ENCODE results near the gene NAALADL1. TPM values are rescaled to one million over a fixed set of nuclear protein-coding genes. Genes with fewer than 3 reads are reported as not detected.

The NAALADL1 gene
- total and polyA plus RNA-seq, 2 of the 4 experiments (the other 2 are of a cell fraction): 3.8 to 5.8 TPM

DNA sequence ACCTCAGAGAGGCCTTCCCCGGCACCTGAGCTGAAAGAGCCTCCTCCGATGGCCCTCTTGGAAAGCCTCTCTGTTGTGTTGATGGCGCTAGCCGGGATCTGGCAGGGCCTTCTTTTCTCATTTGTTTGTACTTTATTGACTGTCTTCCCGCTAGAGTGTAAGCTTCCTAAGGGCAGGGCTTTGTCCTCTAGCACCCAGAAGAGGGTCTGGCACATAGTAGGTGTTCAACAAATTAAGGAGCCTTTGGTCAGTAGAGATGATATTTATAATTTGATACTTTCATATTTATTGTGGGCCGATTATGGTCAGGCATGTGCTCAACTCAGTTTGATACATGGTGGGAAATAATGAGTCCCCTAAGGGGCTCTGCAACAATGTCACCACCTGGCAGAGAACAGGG, 40.4 kb downstream of the NAALADL1 start:
- Histone ChIP-seq H3K27ac (ENCODE audit: insufficient read depth, low read length) (no peak overlapping the region), H3K4me1 (ENCODE audit: control insufficient read depth, insufficient read depth, low read length) (peaks cover 5% of the 10 kb centered on the region), H3K56ac (ENCODE audit: extremely low read depth, insufficient read depth, low read length) (no peak overlapping the region), H4K91ac (ENCODE audit: insufficient read depth, low read depth, low read length) (no peak overlapping the region), H3K4ac (ENCODE audit: low read depth, low read length) (no peak overlapping the region), H2BK20ac (ENCODE audit: low read depth, low read length) (no peak overlapping the region), H2BK120ac (ENCODE audit: low read depth, low read length) (no peak overlapping the region), H2BK5ac (ENCODE audit: low read depth, low read length, poor library complexity, severe bottlenecking) (no peak overlapping the region), H3K36me3 (ENCODE audit: control insufficient read depth, insufficient read depth, low read length) (peaks cover 11% of the 10 kb centered on the region), H2BK15ac (ENCODE audit: low read depth, low read length) (no peak overlapping the region), H3K9me3 (ENCODE audit: control insufficient read depth, insufficient read depth, low read length) (no peaks in the 10 kb centered on the region), H3K23ac (ENCODE audit: low read depth, low read length) (no peak overlapping the region), H3K9me1 (ENCODE audit: insufficient read depth, low read length) (peaks cover 18% of the 10 kb centered on the region), H2AK5ac (ENCODE audit: low read depth, low read length) (no peak overlapping the region), H4K20me1 (ENCODE audit: insufficient read depth, low read length) (no peaks in the 10 kb centered on the region), H2AFZ (replicated peaks; ENCODE audit: low read length, poor library complexity) (no peak overlapping the region), H3K4me3 (ENCODE audit: insufficient read depth, low read depth, low read length) (no peak overlapping the region), H3K18ac (ENCODE audit: low read depth, low read length) (no peak overlapping the region), H3K4me2 (ENCODE audit: low read depth, low read length) (no peak overlapping the region), H3K27me3 (ENCODE audit: control insufficient read depth, insufficient read depth, low read length) (no peaks in the 10 kb centered on the region), H4K5ac (ENCODE audit: low read depth, low read length) (no peak overlapping the region), H3K9ac (ENCODE audit: low read depth, low read length) (no peak overlapping the region), H3K79me1 (ENCODE audit: low read depth in 1 of 2, low read length in 2 of 2) (peaks cover 15 to 38% of the 10 kb centered on the region in 2 experiments), H2AK9ac (replicated peaks; ENCODE audit: low read depth, low read length, poor library complexity) (no peak overlapping the region), H3K14ac (replicated peaks; ENCODE audit: low read depth, low read length) (no peak overlapping the region), H4K8ac (ENCODE audit: low read depth in 2 of 2, low read length in 2 of 2) (no peak overlapping the region)
- intact Hi-C loops (cut with micrococcal nuclease) (no loop called here), dilution Hi-C loops (cut with HindIII; ENCODE audit: low sequenced_read_pairs, unreplicated experiment) (no loop called here), in situ Hi-C loops (cut with MboI; ENCODE audit: low sequenced_read_pairs) (no loop called here)
- ATAC-seq (ENCODE audit: low read depth): no peak
- no peak for TF ChIP-seq POLR2A (IDR thresholded peaks at IDR 0.05; ENCODE audit: low read depth, low read length)
- TF ChIP-seq MAFK (IDR thresholded peaks at IDR 0.05; ENCODE audit: low read depth, low read length): no peak
- no peak for TF ChIP-seq MXI1 (IDR thresholded peaks at IDR 0.05; ENCODE audit: borderline replicate concordance, low read depth, low read length)
- no peak for TF ChIP-seq NFE2L2 (IDR thresholded peaks at IDR 0.05; ENCODE audit: low read depth, low read length)
- TF ChIP-seq, protein P1, sequence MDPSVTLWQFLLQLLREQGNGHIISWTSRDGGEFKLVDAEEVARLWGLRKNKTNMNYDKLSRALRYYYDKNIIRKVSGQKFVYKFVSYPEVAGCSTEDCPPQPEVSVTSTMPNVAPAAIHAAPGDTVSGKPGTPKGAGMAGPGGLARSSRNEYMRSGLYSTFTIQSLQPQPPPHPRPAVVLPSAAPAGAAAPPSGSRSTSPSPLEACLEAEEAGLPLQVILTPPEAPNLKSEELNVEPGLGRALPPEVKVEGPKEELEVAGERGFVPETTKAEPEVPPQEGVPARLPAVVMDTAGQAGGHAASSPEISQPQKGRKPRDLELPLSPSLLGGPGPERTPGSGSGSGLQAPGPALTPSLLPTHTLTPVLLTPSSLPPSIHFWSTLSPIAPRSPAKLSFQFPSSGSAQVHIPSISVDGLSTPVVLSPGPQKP (IDR thresholded peaks at IDR 0.05; ENCODE audit: borderline replicate concordance, low read depth, low read length): no peak
- no peak for TF ChIP-seq CTCF (conservative IDR thresholded peaks at IDR 0.05; ENCODE audit: low read depth, low read length)
- TF ChIP-seq FOS (IDR thresholded peaks at IDR 0.05; ENCODE audit: low read depth, low read length): no peak
- TF ChIP-seq SMC3 (IDR thresholded peaks at IDR 0.05; ENCODE audit: low read depth, low read length): no peak
- TF ChIP-seq CHD1 (IDR thresholded peaks at IDR 0.05; ENCODE audit: low read depth, low read length): no peak
- TF ChIP-seq RAD21 (IDR thresholded peaks at IDR 0.05; ENCODE audit: low read length): no peak
- TF ChIP-seq RCOR1 (IDR thresholded peaks at IDR 0.05; ENCODE audit: insufficient replicate concordance, low read length): no peak
- TF ChIP-seq USF2 (IDR thresholded peaks at IDR 0.05; ENCODE audit: low read depth, low read length): no peak
- TF ChIP-seq MAZ (IDR thresholded peaks at IDR 0.05; ENCODE audit: borderline replicate concordance, low read depth, low read length): no peak
- TF ChIP-seq BHLHE40 (IDR thresholded peaks at IDR 0.05; ENCODE audit: low read depth, low read length): no peak
- CTCF ChIA-PET: no interaction called here
- WGBS, 2 experiments (ENCODE audit: extremely low coverage in 2 of 2, insufficient read length in 1 of 2): no CpG with 5 or more reads among the region's 6 CpGs
- POLR2A ChIA-PET (ENCODE audit: unreplicated experiment): no interaction called here
- no TSS peak for BruUV-seq (replicated peaks)
- no peak for DNase-seq
